Measurements from ENCODE around the gene MTHFD2.
"Not testable (repeated sequence)": the region's sequence is repeated elsewhere in the genome, so short reads cannot be mapped to it uniquely, and the experiment has no call there.

The MTHFD2 gene

GRCh38 chr2:74194799-74195198 is 3.6 kb upstream of the MTHFD2 start:
- in situ Hi-C loops (cut with MboI; ENCODE audit: low sequenced_read_pairs): no loop called here

DNA sequence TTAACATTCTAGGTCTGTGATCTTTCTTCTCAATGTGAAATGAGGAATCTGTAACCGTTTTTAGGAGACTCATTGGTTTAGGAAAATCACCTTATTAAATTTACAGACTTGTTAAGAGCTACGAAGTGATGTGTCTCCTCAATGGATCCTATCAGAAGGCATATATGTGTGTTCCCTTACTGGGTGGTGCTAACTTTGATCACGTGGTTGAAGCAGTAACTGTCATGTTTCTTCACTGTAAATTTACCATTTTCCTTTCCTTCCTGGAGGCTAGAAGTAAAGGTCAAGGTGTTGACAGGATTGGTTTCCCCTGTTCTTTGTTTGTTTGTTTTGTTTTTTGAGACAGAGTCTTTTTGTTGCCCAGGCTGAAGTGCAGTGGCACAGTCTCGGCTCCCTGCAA is 1.4 kb upstream of the MTHFD2 start:
- in situ Hi-C loops (cut with MboI; ENCODE audit: low sequenced_read_pairs): no loop called here

- in situ Hi-C loops (cut with MboI; ENCODE audit: low sequenced_read_pairs): no loop called here
Observed at GRCh38 chr2:74198023-74198460, 373 bp upstream of the MTHFD2 start.

- in situ Hi-C loops (cut with MboI; ENCODE audit: low sequenced_read_pairs): no loop called here
Observed at GRCh38 chr2:74199275-74199701, 873 bp downstream of the MTHFD2 start.

DNA sequence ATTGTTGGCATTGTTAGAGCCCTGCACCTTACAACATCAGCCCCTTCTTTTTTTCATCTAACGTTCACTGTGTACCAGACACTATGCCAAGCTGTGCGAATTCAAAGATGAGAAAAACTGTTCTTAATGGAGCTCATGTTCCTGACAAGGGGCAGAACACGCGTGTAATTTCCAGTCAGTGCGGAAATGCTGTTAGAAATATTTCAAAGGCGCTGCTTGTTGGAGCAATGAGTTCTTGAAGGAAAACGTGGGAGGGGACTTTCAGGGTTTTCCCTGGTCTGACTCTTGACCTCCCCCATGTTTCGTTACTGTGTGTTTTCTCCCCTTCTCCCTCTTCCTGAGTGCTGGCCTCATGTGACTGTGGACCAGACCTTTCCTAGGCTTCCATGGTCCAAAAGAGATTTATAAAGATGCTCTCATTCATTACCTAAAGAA is 1.5 kb downstream of the MTHFD2 start:
- in situ Hi-C loops (cut with MboI; ENCODE audit: low sequenced_read_pairs): no loop called here

GRCh38 chr2:74201196-74201595 is 2.8 kb downstream of the MTHFD2 start:
- in situ Hi-C loops (cut with MboI; ENCODE audit: low sequenced_read_pairs): no loop called here

DNA sequence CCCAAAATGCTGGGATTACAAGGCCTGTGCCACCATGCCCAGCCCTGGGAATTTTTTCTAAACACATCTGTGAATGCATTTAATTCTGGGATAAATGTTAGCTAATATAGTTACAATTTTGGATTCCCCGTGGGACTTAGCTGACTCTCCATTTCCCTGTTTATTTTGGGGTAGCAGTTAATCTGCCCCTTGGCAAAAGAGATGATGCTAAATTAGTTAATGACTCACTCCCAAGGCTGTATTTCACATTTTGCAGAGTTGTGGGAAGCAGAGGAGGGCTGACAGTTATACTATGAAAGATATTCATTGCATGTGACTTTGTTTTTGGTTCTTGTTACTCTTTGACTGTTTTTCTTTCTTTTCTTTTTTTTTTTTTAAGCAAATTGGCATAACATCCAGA is 3.2 kb downstream of the MTHFD2 start:
- in situ Hi-C loops (cut with MboI; ENCODE audit: low sequenced_read_pairs): no loop called here

GRCh38 chr2:74204436-74204835 is 6.0 kb downstream of the MTHFD2 start:
- in situ Hi-C loops (cut with MboI; ENCODE audit: low sequenced_read_pairs): no loop called here

DNA sequence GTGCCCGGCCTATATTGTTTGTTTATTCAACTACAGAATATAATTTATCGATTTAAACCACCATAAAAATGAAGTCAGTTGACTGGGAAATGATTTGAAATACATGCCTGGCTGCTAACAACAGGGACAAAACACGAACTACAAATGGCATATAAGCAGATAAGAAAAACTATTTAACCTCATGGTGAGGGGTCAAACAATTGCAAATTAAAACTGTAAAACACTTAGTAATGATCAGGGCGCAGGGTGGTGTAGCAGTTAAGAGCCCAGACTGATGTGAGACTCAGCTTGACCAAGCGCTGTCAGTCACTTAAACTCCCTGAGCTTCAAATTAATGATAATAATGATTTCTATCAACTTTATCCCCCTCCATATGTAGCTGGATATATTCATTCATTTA is 6.7 kb downstream of the MTHFD2 start:
- in situ Hi-C loops (cut with MboI; ENCODE audit: low sequenced_read_pairs): no loop called here

DNA sequence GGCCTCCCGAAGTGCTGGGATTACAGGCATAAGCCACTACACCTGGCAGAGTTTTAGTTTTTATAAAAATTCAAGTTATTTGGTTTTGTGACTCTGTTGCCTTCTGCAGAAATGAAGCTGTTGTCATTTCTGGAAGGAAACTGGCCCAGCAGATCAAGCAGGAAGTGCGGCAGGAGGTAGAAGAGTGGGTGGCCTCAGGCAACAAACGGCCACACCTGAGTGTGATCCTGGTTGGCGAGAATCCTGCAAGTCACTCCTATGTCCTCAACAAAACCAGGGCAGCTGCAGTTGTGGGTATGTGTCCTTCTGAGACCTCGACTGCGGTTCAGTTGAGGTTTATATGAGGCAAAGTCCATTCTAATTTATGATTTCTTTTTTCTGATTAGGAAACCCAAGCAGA is 7.2 kb downstream of the MTHFD2 start:
- in situ Hi-C loops (cut with MboI; ENCODE audit: low sequenced_read_pairs): no loop called here

DNA sequence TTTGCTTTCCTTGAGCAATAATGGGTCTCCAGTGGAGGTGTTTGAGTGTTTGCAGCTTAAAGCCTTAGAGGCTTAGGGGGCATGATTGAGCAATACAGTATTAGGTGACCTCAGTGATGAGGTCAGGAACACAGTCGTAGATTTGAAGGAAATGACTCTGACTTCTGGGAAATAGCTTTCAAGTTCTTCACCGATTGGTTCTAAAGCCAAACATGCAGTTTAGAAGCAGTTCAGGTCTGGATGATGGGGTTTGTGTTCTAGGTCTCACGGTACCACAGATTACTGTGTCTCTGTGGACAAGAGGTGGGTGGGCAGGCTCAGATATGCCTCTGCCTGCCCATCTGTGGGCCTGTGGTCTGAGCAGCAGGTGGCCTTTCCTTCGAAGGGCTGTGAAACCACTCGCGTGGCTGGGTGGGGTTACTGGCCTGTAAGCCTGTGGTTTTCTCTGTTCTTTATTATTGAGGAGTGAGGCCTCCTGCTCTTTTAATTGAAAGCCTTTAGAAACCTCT is 7.8 kb downstream of the MTHFD2 start:
- in situ Hi-C loops (cut with MboI; ENCODE audit: low sequenced_read_pairs): no loop called here

GRCh38 chr2:74212702-74213410 is 14.4 kb downstream of the MTHFD2 start:
- in situ Hi-C loops (cut with MboI; ENCODE audit: low sequenced_read_pairs): no loop called here

- in situ Hi-C loops (cut with MboI; ENCODE audit: low sequenced_read_pairs): not testable (repeated sequence)
Observed at GRCh38 chr2:74215771-74216170, 17.4 kb downstream of the MTHFD2 start.

- in situ Hi-C loops (cut with MboI; ENCODE audit: low sequenced_read_pairs): no loop called here
Observed at GRCh38 chr2:74216642-74217041, 18.2 kb downstream of the MTHFD2 start.

GRCh38 chr2:74219846-74220486 is 21.6 kb downstream of the MTHFD2 start:
- in situ Hi-C loops (cut with MboI; ENCODE audit: low sequenced_read_pairs): no loop called here

GRCh38 chr2:74221091-74221490 is 22.7 kb downstream of the MTHFD2 start:
- in situ Hi-C loops (cut with MboI; ENCODE audit: low sequenced_read_pairs): no loop called here

GRCh38 chr2:74221604-74222299 is 23.3 kb downstream of the MTHFD2 start:
- in situ Hi-C loops (cut with MboI; ENCODE audit: low sequenced_read_pairs): no loop called here

- in situ Hi-C loops (cut with MboI; ENCODE audit: low sequenced_read_pairs): no loop called here
Observed at GRCh38 chr2:74222300-74222650, 23.9 kb downstream of the MTHFD2 start.

- in situ Hi-C loops (cut with MboI; ENCODE audit: low sequenced_read_pairs): no loop called here
Observed at GRCh38 chr2:74223941-74224770, 25.7 kb downstream of the MTHFD2 start.

DNA sequence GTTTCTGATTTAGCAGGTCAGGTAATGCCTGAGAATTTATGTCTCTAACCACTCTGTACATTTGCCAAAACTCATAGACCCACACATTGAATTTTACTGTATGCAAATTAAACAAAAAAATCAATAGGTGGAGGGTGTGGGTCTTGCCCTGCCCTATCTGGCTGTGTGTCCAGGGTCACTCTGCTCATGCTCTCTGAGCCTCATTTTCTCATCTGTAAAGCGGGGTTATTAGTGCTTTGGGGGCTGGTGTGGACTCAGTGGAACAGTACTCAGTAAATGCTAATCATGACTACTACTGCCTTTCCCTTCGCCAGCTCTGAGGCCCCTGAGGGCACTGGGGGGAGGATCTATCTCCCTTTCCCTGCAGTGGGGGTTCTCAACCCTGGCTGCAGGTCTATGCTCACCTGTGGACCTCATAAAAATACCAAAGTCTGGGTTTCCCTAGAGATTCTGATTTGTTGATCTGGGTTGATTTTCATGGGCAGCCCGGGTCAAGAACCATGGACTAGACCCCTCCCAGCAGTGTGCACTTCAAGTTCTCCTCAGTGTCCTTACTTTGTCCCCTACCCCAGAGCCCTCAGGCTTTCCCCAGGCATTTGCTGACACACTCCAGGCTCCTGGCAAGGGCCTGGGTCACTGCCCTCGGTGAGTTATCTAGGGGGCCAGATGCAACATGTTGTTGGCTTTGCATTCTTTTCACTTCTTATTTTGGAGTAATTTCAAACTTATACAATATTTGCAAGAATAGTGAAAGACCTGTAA is 27.5 kb downstream of the MTHFD2 start:
- in situ Hi-C loops (cut with MboI; ENCODE audit: low sequenced_read_pairs): no loop called here
